ENCODE results near the gene MRPL53. TPM values are rescaled to one million over a fixed set of nuclear protein-coding genes. Genes with fewer than 3 reads are reported as not detected.

MRPL53 gene
- total RNA-seq, 6 experiments from 2014 or later, result 74.5 to 120 (median 97.7) TPM

DNA sequence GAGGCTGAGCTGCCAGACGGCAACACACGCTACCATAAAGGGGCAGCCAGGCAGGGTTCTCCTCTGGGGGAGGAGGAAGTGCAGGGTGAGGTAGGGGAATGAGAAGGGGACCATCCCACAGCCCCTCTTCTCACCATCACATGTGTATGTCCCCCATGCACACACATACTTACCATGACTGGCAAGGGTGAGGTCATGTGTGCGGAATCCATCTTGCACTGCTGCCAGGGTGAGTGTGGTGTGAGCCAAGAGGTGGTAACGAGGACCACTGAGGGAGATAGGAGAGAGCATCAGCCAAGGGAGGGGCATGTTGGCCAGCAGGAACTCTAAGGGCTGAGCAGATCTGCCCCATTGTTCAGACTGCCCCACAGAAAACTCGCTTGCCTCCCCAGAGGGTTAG lies 43.8 kb downstream of the MRPL53 start:
- Mint-ChIP-seq H3K27ac (0 out of 2 replicates have a peak overlapping the region, but pooled peaks have one; percentile 10), H3K4me3 (no peak overlapping the region), H3K9me3 (no peaks in the 10 kb centered on the region), H3K4me1 (ENCODE audit: low read depth) (peaks cover 21% of the 10 kb centered on the region), H3K36me3 (ENCODE audit: low read depth) (peaks cover 19% of the 10 kb centered on the region), H3K27me3 (ENCODE audit: insufficient read depth) (no peaks in the 10 kb centered on the region; the same call in 1 of the 2 replicates)
- TF ChIP-seq, protein P1, sequence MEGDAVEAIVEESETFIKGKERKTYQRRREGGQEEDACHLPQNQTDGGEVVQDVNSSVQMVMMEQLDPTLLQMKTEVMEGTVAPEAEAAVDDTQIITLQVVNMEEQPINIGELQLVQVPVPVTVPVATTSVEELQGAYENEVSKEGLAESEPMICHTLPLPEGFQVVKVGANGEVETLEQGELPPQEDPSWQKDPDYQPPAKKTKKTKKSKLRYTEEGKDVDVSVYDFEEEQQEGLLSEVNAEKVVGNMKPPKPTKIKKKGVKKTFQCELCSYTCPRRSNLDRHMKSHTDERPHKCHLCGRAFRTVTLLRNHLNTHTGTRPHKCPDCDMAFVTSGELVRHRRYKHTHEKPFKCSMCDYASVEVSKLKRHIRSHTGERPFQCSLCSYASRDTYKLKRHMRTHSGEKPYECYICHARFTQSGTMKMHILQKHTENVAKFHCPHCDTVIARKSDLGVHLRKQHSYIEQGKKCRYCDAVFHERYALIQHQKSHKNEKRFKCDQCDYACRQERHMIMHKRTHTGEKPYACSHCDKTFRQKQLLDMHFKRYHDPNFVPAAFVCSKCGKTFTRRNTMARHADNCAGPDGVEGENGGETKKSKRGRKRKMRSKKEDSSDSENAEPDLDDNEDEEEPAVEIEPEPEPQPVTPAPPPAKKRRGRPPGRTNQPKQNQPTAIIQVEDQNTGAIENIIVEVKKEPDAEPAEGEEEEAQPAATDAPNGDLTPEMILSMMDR (IDR thresholded peaks at IDR 0.05), result no peak
- no peak for DNase-seq

DNA sequence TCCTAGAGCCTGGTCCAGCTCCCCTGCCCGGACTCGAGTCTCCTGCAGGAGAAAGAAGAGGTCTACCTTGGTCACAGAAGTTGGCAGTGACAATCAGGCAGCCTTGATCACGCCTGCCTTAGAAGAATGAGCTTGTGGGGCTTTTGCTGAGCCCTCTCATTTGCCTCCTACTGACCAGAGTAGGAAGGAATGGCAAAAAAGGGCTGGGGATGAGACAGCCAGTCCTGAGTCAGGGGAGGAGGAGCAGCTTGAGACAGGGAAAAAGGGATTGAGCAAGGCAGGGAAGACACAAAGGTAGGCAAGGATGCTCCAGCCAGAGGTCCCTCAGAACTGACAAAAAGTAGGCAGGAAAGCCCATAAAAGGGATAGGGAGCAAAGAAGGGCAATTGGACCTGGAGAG lies 44.9 kb downstream of the MRPL53 start:
- H3K9me3 Mint-ChIP-seq, result no peaks in the 10 kb centered on the region
- H3K36me3 Mint-ChIP-seq (ENCODE audit: low read depth), result peaks cover 19% of the 10 kb centered on the region
- no peak overlapping the region for H3K4me3 Mint-ChIP-seq

DNA sequence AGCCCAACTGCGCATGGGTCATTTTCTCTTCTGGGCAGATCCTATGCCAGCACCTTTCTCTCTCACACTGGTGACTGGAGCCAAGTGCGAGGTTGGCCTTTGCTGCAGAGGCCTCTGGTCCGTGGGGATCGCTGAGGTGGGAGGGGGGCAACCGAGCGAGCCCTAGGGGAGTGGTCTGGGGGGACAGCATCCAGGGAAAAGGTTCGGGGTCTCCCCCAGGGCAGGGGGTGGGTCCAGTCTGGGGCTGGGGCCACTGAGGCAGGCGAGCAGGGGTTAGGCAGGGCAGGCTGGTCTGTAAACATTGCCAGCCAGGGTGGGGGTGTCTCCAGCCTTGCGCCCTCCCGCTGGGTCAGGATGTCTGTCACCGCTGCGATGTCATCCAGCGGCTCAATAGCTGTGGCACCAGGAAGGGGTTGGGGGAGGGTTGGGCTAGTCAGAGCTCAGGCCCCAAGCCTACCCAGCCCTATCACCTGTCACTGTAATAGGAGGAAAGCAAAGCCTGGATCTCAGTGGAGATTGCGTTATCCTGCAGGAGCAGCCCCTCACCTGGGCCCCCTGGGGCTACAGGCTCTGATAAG lies 46.2 kb downstream of the MRPL53 start:
- no peaks in the 10 kb centered on the region for H3K9me3 Mint-ChIP-seq
- no peak overlapping the region for H3K27ac Mint-ChIP-seq
- no peak overlapping the region for H3K4me3 Mint-ChIP-seq
- H3K36me3 Mint-ChIP-seq (ENCODE audit: low read depth), result peaks cover 19% of the 10 kb centered on the region
- H3K27me3 Mint-ChIP-seq (ENCODE audit: insufficient read depth), result no peaks in the 10 kb centered on the region; the same call in 1 of the 2 replicates
- TF ChIP-seq, protein P1 (IDR thresholded peaks at IDR 0.05), result no peak
- no peak for DNase-seq
- H3K4me1 Mint-ChIP-seq (ENCODE audit: low read depth), result peaks cover 40% of the 10 kb centered on the region

More for the DNA sequence above, 44.9 kb downstream of the MRPL53 start:
- TF ChIP-seq, protein P1 (IDR thresholded peaks at IDR 0.05), result peak; percentile 23
- Mint-ChIP-seq H3K4me1 (ENCODE audit: low read depth) (peaks cover 32% of the 10 kb centered on the region), H3K27ac (peak overlapping the region; percentile 35), H3K27me3 (ENCODE audit: insufficient read depth) (no peaks in the 10 kb centered on the region; the same call in 1 of the 2 replicates)
- peak; percentile 36 for DNase-seq

DNA sequence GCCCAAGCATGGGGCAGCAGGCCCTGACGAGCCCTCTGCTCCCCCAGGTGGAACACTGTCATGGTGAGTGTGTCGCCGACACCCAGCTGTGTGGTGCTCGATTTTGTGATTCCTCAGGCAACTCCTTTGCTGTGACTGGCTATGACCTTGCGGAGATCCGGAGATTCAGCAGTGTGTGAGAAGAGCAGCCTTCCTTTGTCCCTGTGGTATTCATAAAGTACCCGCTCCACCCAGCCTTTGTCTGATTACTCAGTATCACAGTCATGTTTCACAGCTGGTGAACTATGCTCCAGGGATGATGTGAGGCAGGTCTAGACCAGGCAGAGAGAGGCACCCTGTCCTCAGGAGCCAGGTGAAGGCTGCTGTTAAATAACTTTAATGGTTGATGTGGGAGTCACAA lies 47.0 kb downstream of the MRPL53 start:
- H3K4me1 Mint-ChIP-seq (ENCODE audit: low read depth), result peaks cover 46% of the 10 kb centered on the region
- TF ChIP-seq, protein P1 (IDR thresholded peaks at IDR 0.05), result no peak
- no peak for DNase-seq
- H3K27ac Mint-ChIP-seq, result peak overlapping the region; percentile 35; the same call in 1 of the 2 replicates
- H3K4me3 Mint-ChIP-seq, result no peak overlapping the region
- no peaks in the 10 kb centered on the region for H3K9me3 Mint-ChIP-seq
- H3K36me3 Mint-ChIP-seq (ENCODE audit: low read depth), result peaks cover 19% of the 10 kb centered on the region
- no peaks in the 10 kb centered on the region; the same call in 1 of the 2 replicates for H3K27me3 Mint-ChIP-seq (ENCODE audit: insufficient read depth)

DNA sequence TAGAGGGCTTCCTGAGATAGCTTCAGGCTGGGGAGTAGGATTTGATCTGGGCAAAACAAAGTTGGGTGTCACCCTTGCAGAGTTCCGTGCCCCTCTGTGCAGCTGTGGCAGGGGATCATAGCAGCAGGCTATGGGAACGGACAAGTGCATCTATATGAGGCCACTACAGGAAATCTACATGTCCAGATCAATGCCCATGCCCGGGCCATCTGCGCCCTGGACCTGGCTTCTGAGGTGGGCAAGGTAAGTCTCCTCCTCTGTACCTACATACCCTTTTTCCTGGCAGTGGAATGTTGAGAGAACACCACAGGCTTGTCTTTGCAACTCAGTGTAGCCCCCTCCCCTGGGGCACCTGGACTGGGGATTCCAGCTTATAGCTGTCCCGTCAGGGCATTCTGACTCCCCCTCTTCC lies 47.5 kb downstream of the MRPL53 start:
- TF ChIP-seq, protein P1 (IDR thresholded peaks at IDR 0.05), result no peak
- Mint-ChIP-seq H3K4me3 (peak overlapping the region; percentile 38; the same call in 1 of the 2 replicates), H3K27me3 (ENCODE audit: insufficient read depth) (no peaks in the 10 kb centered on the region; the same call in 1 of the 2 replicates), H3K36me3 (ENCODE audit: low read depth) (peaks cover 19% of the 10 kb centered on the region), H3K9me3 (no peaks in the 10 kb centered on the region), H3K4me1 (ENCODE audit: low read depth) (peaks cover 46% of the 10 kb centered on the region), H3K27ac (peak overlapping the region; percentile 66)
- no peak for DNase-seq

Data from HFFc6 (cell line).